ENCODE measurements around the gene SMTNL2.

GRCh38 chr17:4641297-4642195 lies 57.2 kb downstream of the SMTNL2 start, which contains the start of gene ALOX15:
- TF ChIP-seq CTCF (IDR thresholded peaks at IDR 0.05) (no peak), POLR2A (IDR thresholded peaks at IDR 0.05) (no peak)
